HG03378 (cell line): Measurements from ENCODE around the gene SPACA9.

Experiments
- ATAC-seq: cut with Tn5 transposase; IDR thresholded peaks from one replicate; pipeline ENCODE4 v1.9.1; 2021; ENCODE audit warnings: mild to moderate bottlenecking, moderate library complexity; ENCODE audit not compliant: unreplicated experiment

SPACA9 gene

GRCh38 chr9:132892400-132892799 is 13.7 kb downstream of the SPACA9 start:
- no peak for ATAC-seq

- ATAC-seq = no peak
Observed at GRCh38 chr9:132894346-132894745, 15.6 kb downstream of the SPACA9 start.

- no peak for ATAC-seq
Observed at GRCh38 chr9:132894862-132895835, 16.5 kb downstream of the SPACA9 start.

GRCh38 chr9:132896264-132896663 is 17.6 kb downstream of the SPACA9 start:
- ATAC-seq = no peak

- no peak for ATAC-seq
Observed at GRCh38 chr9:132896906-132897305, 18.2 kb downstream of the SPACA9 start.

GRCh38 chr9:132898051-132898450 is 19.4 kb downstream of the SPACA9 start:
- ATAC-seq = no peak

- ATAC-seq = peak; percentile 60
Observed at GRCh38 chr9:132901858-132902831, 23.4 kb downstream of the SPACA9 start.

- no peak for ATAC-seq
Observed at GRCh38 chr9:132903574-132904492, 25.1 kb downstream of the SPACA9 start.

GRCh38 chr9:132905726-132906125 is 27.0 kb downstream of the SPACA9 start:
- ATAC-seq = no peak

- no peak for ATAC-seq
Observed at GRCh38 chr9:132908635-132909034, 29.9 kb downstream of the SPACA9 start.

- no peak for ATAC-seq
Observed at GRCh38 chr9:132909311-132909710, 30.6 kb downstream of the SPACA9 start.

GRCh38 chr9:132910376-132910775 is 31.7 kb downstream of the SPACA9 start:
- no peak for ATAC-seq

GRCh38 chr9:132912131-132912530 is 33.4 kb downstream of the SPACA9 start:
- ATAC-seq = no peak

GRCh38 chr9:132914924-132915323 is 36.2 kb downstream of the SPACA9 start:
- no peak for ATAC-seq

GRCh38 chr9:132919614-132920268 is 41.0 kb downstream of the SPACA9 start:
- ATAC-seq = no peak

GRCh38 chr9:132923346-132923902 is 44.7 kb downstream of the SPACA9 start:
- ATAC-seq = no peak

GRCh38 chr9:132927704-132928103 is 49.0 kb downstream of the SPACA9 start:
- no peak for ATAC-seq

- no peak for ATAC-seq
Observed at GRCh38 chr9:132931178-132931735, 52.6 kb downstream of the SPACA9 start.

- no peak for ATAC-seq
Observed at GRCh38 chr9:132935026-132935425, 56.3 kb downstream of the SPACA9 start.
